K562 (cell line): ENCODE results near the gene ELL3. TPM values are rescaled to one million over a fixed set of nuclear protein-coding genes. Genes with fewer than 3 reads are reported as not detected.

Source experiments
- ATAC-seq: fragments of 200-7000 bp; cut with Tn5 transposase; 3 replicates; pipeline ENCODE4 v1.9.1; 2020; ENCODE audit warnings: moderate library complexity
- BruUV-seq: library from RNA; stranded (reverse); fragments of 400-500 nt; replicated peaks from 2 replicates; lab custom pipeline; 2021; lab: Mats Ljungman, UMichigan
- CTCF ChIA-PET: fragments of 300-600 bp; formaldehyde crosslinking; extraction: SDS; loops from one replicate; lab custom pipeline; 2021; ENCODE audit warnings: low intra/inter-chr PET ratio; lab: Yijun Ruan, JAX
- POLR2A ChIA-PET: fragments of 300-600, 350-650 bp; sonication (Branson Sonifier 250); formaldehyde crosslinking; extraction: SDS; loops from one replicate; lab custom pipeline; 2021; ENCODE audit warnings: antibody characterized with exemption, inconsistent platforms; lab: Yijun Ruan, JAX
- DNase-seq, 4 experiments: peaks; one replicate each; pipeline versions ENCODE4 v3.0.0 to v3.0.0-alpha.2; 2011 to 2018; ENCODE audit warnings: low spot score in 3 of 4, mixed read lengths in 3 of 4; ENCODE audit errors: extremely low read depth in 1 of 4
- FAIRE-seq: peaks from 2 replicates; lab custom pipeline; 2011; peaks lifted over from hg19 to GRCh38; lab: Jason Lieb, UNC
- H2AFZ ChIP-seq: 2 replicates; pipeline ENCODE4 v1.6.0; 2011; ENCODE audit warnings: low read depth, low read length, control low read depth, inconsistent platforms
- H3K27ac ChIP-seq: fragments of 200-600 bp; 3 replicates; pipeline ENCODE4 v1.8.0; 2011; ENCODE audit warnings: low read depth, mild to moderate bottlenecking, control low read depth, inconsistent platforms, low read length, moderate library complexity, mixed read lengths; ENCODE audit errors: extremely low read depth
- H3K27me3 ChIP-seq, 2 experiments: fragments of 300-600 bp in 1 of 2; 2 replicates in 1 of 2; 3 replicates in 1 of 2; pipeline versions ENCODE4 v1.6.0 to v1.8.0; 2011; ENCODE audit warnings: inconsistent platforms in 2 of 2, low read length in 2 of 2, mild to moderate bottlenecking in 1 of 2, mixed read lengths in 1 of 2, moderate library complexity in 1 of 2; ENCODE audit not compliant: control insufficient read depth in 2 of 2, insufficient read depth in 2 of 2
- H3K36me3 ChIP-seq: fragments of 300-600 bp; 3 replicates; pipeline ENCODE4 v1.8.0; 2011; ENCODE audit warnings: mild to moderate bottlenecking, low read length, inconsistent platforms; ENCODE audit not compliant: control insufficient read depth, insufficient read depth
- H3K4me1 ChIP-seq, 2 experiments: fragments of 200-600 bp in 1 of 2; replicated peaks in 1 of 2; 2 replicates in 1 of 2; 3 replicates in 1 of 2; pipeline versions ENCODE4 v1.5.1 to v1.8.0; 2011; ENCODE audit warnings: inconsistent platforms in 2 of 2, low read length in 2 of 2, mild to moderate bottlenecking in 1 of 2, mixed read lengths in 1 of 2, moderate library complexity in 1 of 2; ENCODE audit not compliant: control insufficient read depth in 2 of 2, insufficient read depth in 2 of 2
- H3K4me2 ChIP-seq: 2 replicates; pipeline ENCODE4 v1.6.1; 2011; ENCODE audit warnings: low read length, control low read depth, inconsistent platforms, mixed read lengths; ENCODE audit not compliant: insufficient read depth
- H3K4me3 ChIP-seq: fragments of 200-600 bp; sonication (generic), shearing (Covaris generic); 2 replicates; pipeline ENCODE4 v1.5.1; 2016; ENCODE audit warnings: control low read depth, inconsistent platforms
- H3K79me2 ChIP-seq: fragments of 200-600 bp; 3 replicates; pipeline ENCODE4 v1.8.0; 2011; ENCODE audit warnings: low read length, inconsistent platforms; ENCODE audit not compliant: control insufficient read depth, insufficient read depth
- H3K9ac ChIP-seq, 2 experiments: 2 replicates each; pipeline versions ENCODE4 v1.6.0 to v1.6.1; 2011; ENCODE audit warnings: low read depth in 2 of 2, low read length in 2 of 2, control low read depth in 1 of 2, inconsistent platforms in 1 of 2, mild to moderate bottlenecking in 1 of 2, mixed read lengths in 1 of 2; ENCODE audit not compliant: insufficient read depth in 1 of 2
- H3K9me1 ChIP-seq: one replicate; pipeline ENCODE4 v1.6.0; 2011; ENCODE audit warnings: inconsistent platforms, mild to moderate bottlenecking, low read length, moderate library complexity; ENCODE audit not compliant: control insufficient read depth, insufficient read depth
- H3K9me3 ChIP-seq: replicated peaks from 2 replicates; pipeline ENCODE4 v1.5.1; 2011; ENCODE audit warnings: low read depth, low read length, inconsistent platforms; ENCODE audit not compliant: control insufficient read depth, insufficient read depth
- H4K20me1 ChIP-seq: replicated peaks from 2 replicates; pipeline ENCODE4 v1.6.1; 2011; ENCODE audit warnings: low read length, inconsistent platforms, mixed read lengths; ENCODE audit not compliant: control insufficient read depth, insufficient read depth
- E2F3 ChIP-seq: fragments of 250-450 bp; sonication (Bioruptor Pico); IDR thresholded peaks from 2 replicates; pipeline ENCODE4 v1.4.0; 2020; ENCODE audit warnings: mild to moderate bottlenecking
- POU5F1 ChIP-seq: fragments of 150-350 bp; IDR thresholded peaks from 2 replicates; pipeline ENCODE4 v1.6.1; 2014; ENCODE audit warnings: borderline replicate concordance, low read length, low read depth, mild to moderate bottlenecking; ENCODE audit not compliant: partially characterized antibody
- RNF219 ChIP-seq: fragments of 250-450 bp; sonication (Bioruptor Pico); IDR thresholded peaks from 2 replicates; pipeline ENCODE4 v1.5.0; 2022; ENCODE audit warnings: mild to moderate bottlenecking
- WGBS: fragments of 100-300 bp; shearing (Covaris generic); methylation state at CpG from one replicate; pipeline ENCODE4 v1.1.6; 2016; ENCODE audit warnings: low coverage, mixed read lengths; ENCODE audit not compliant: insufficient coverage; ENCODE audit errors: missing lambda C conversion rate; 5-methylcytosine and 5-hydroxymethylcytosine counted together
- in situ Hi-C: fragments of 300-500 bp; cut with MboI; formaldehyde crosslinking; loops from 4 replicates; pipeline ENCODE4 v1.15.0; 2018; ENCODE audit warnings: inconsistent platforms, mixed read lengths
- intact Hi-C: fragments of 100-400 bp; cut with micrococcal nuclease; formaldehyde crosslinking; loops from 2 replicates; pipeline ENCODE4 v1.14.2; 2022
- polyA plus RNA-seq, 8 experiments: library from polyadenylated mRNA; depleted of rRNA in 4 of 8; stranded (reverse) in 5 of 8; unstranded in 3 of 8; fragments of >200 nt; fragmentation: Nextera tagmentation in 2 of 8; fragmentation: Illumina TruSeq in 1 of 8; extraction: Ambion mirVana in 2 of 8; extraction: Trizol in 1 of 8; gene quantifications; 2 replicates each; pipeline versions ENCODE4 v1.2.1 to v1.2.3, GENCODE V29; 2011 to 2014; ENCODE audit warnings: inconsistent platforms in 1 of 8, missing spikeins in 1 of 8
- total RNA-seq, 7 experiments: library from RNA; depleted of rRNA in 6 of 7; stranded (reverse); fragments of >200 nt in 6 of 7; fragmentation: Illumina TruSeq in 2 of 7; extraction: Trizol in 2 of 7; gene quantifications; 2 replicates each; pipeline versions ENCODE4 v1.2.1 to v1.2.3, GENCODE V29; 2011 to 2021; ENCODE audit warnings: low replicate concordance in 1 of 7

The ELL3 gene
- total and polyA plus RNA-seq, 9 of the 15 experiments (the other 6 are each of a cell fraction or from before 2014, with no cell fraction given), result 0.80 to 5.2 (median 2.6) TPM

GRCh38 chr15:43779016-43779415 lies 2.2 kb upstream of the ELL3 start:
- POLR2A ChIA-PET, result interaction anchor here (0.7 to 1.4 kb wide), 4 partner anchors 9 to 33 kb away, joined by 3 to 4 read pairs (median 3); partner anchors contain the start of gene SERF2
- no TSS peak for BruUV-seq
- H3K4me2 ChIP-seq, result no peak overlapping the region
- CTCF ChIA-PET, result no interaction called here
- intact Hi-C loops (no loop called here), in situ Hi-C loops (no loop called here)
- H4K20me1 ChIP-seq, result no peaks in the 10 kb centered on the region; the same call in 1 of the 2 replicates
- no peaks in the 10 kb centered on the region for H3K9me1 ChIP-seq
- H2AFZ ChIP-seq, result no peak overlapping the region
- FAIRE-seq (peak; percentile 15), ATAC-seq (no peak), DNase-seq (no peak)
- TF ChIP-seq RNF219 (CRISPR knock-in tag) (no peak), E2F3 (CRISPR knock-in tag) (no peak), POU5F1 (no peak)
- no peaks in the 10 kb centered on the region for H3K79me2 ChIP-seq
- no peaks in the 10 kb centered on the region; the same call in 1 of the 2 replicates for H3K9me3 ChIP-seq
- 23% methylated on average over 1 of the region's 1 CpG for WGBS
- peaks cover 3 to 19% of the 10 kb centered on the region in 2 experiments; a peak in 4 of 5 replicates for H3K4me1 ChIP-seq
- H3K9ac ChIP-seq, result no peak overlapping the region
- no peak overlapping the region for H3K4me3 ChIP-seq
- H3K27ac ChIP-seq, result no peak overlapping the region
- peaks cover 6% of the 10 kb centered on the region; the same call in 2 of the 3 replicates for H3K36me3 ChIP-seq
- H3K27me3 ChIP-seq, result no peaks in the 10 kb centered on the region
